GM21717 (cell line): ENCODE results near the gene POLR3K.
"Not testable (repeated sequence)": the region's sequence is repeated elsewhere in the genome, so short reads cannot be mapped to it uniquely, and the experiment has no call there.

ENCODE experiments used
- ATAC-seq: cut with Tn5 transposase; IDR thresholded peaks from one replicate; pipeline ENCODE4 v1.9.1; 2021; ENCODE audit warnings: mild to moderate bottlenecking, moderate library complexity; ENCODE audit not compliant: unreplicated experiment

Gene POLR3K

DNA sequence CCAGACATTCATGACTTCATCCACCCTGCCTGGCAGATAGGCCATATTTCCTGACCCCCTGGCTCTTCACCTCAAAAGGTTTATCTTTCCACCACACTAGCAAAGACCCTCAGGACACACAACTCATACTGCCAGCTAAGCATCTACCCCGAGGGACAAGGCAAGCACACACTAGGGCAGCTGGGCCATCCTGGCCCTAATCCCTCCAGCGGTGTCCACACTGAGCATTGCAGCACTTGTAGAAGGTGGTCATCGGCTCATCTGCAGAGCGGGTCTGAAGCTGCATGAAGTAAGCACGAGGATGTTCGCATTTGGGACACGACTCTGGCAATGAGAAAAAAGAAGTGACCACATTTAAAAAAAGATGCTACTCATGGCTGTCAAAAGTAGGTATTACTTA is 6.2 kb downstream of the POLR3K start:
- ATAC-seq, result no peak

DNA sequence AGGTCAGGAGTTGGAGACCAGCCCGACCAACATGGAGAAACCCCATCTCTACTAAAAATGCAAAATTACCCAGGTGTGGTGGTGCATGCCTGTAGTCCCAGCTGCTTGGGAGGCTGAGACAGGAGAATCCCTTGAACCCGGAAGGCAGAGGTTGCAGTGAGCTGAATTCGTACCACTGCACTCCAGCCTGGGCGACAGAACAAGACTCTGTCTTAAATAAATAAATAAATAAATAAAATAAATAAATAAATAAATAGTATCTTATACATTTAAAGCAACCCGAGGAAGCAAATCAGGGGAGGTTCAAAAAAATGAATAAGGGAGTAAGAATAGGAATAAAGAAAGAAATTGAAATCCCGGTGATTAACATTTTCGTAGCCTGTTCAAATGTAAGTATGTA is 6.9 kb downstream of the POLR3K start:
- ATAC-seq, result not testable (repeated sequence)

DNA sequence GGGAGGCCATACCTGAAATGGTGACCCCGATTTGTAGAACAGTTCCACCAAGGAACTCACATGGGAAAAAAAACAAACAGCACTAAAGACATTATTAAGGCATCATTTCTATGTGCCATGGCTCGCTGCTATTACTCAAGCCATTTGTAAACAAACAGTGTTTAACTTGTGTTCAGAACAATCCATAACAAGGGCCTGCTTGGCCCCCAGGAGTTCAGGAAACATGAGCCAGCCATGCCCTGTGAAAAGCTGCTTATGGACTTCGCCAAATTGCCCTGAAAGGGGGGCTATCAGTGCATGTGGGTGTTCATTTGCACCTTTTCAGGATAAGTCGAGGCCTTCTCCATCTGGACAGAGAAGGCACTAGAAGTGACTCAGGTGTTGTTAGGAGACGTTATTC is 8.0 kb downstream of the POLR3K start:
- no peak for ATAC-seq

DNA sequence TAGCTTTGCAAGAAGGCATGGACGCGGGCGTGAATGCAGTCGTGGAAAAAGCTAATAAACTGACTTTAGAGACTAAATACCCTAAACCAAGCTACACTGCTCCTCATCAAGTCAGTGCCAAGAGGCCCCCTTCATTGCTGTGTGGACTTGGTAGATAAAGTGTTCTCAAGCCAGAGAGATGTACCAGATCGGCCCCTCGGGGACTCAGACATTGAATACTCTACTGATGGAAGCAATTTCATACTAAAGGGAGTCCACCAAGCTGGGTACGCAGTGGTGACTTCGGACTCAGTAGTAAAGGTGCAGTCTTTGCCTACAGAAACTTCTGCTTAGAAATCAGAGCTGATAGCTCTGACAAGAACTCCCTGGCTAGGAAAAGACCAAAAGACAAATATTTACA is 8.8 kb downstream of the POLR3K start:
- ATAC-seq, result no peak

DNA sequence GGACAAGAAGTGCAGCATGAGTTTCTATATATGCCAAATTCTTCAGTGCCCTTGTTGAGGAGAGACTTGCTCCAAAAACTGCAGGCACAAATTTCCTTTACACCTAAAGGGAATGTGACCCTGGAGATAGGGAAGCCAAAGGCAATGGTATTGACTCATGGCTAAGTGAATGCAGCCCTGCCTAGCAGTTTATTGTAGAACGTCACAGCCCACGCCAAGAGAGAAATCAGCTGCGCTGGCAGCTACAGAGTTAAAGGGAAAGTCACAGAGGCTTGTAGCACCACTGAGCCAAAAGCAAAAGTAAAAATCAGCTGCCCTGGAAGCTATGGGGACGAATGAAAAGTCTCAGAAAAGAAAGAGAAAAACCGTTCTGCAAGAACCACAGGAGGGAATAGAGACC is 10.1 kb downstream of the POLR3K start:
- ATAC-seq, result no peak

DNA sequence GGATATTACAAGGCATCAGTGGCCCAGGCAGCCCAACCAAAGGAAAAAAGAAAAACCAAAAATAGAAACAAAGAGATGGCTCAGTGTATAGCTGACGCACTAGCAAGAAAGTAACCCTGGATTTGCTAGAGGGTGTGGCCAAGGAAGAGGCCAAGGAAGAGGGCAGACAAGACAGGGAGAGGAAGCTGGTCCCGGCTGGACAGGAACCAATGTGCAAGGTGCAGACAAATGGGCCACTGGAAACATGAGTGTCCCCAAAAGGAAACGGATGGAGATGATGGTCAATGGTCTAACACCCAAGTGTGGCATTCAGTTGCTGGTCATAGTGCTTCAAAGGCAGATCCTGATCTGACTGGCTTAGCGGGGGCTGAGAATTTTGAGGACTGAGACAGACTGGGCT is 10.7 kb downstream of the POLR3K start:
- no peak for ATAC-seq

DNA sequence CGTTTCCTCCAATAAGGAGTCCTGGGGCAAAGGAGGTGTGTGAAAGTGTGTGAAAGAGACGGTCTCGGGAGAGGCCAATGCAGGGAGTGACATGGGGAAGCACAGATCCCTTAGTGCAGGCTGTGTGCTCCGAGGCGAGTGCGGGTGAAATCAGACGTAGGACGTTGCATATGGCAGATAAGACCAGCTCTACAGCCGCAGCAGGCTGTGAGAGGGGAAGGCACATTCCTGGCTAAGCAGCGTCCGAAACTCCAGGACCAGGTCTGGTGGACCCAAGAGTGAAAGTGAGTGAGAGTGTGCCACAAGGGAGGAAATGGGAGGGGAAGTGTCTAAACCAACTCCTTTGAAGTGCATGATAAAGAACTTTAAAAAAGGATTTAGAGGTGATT is 11.3 kb downstream of the POLR3K start:
- no peak for ATAC-seq

DNA sequence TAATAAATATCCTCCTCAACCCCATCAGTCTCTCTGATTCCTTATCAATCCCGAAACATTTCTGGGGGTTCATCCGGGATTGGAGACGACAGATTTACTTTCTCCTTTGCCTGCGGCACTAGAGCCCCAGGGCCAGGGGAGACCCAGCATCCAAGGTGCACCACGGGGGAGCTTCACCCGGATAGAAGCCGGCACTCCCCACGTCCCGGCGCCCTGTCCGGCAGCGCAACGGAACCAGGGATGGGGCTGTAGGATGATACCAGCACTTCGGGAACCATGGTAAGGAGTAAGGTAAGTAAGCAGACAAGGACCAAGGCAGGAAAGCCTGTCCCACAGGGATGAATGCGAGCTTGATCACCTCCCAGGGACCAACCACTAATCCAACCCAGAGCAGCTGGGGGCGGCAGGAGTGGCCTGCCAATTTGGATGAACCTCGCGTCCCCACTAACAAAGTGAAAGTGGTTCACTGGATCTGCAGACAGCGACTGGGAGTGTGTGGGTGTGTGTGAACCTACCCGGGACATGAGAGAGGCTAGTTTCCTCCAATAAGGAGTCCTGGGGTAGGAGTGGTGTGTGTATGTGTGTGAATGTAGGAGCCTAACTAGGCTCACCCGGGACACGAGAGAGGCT is 11.9 kb downstream of the POLR3K start:
- no peak for ATAC-seq

DNA sequence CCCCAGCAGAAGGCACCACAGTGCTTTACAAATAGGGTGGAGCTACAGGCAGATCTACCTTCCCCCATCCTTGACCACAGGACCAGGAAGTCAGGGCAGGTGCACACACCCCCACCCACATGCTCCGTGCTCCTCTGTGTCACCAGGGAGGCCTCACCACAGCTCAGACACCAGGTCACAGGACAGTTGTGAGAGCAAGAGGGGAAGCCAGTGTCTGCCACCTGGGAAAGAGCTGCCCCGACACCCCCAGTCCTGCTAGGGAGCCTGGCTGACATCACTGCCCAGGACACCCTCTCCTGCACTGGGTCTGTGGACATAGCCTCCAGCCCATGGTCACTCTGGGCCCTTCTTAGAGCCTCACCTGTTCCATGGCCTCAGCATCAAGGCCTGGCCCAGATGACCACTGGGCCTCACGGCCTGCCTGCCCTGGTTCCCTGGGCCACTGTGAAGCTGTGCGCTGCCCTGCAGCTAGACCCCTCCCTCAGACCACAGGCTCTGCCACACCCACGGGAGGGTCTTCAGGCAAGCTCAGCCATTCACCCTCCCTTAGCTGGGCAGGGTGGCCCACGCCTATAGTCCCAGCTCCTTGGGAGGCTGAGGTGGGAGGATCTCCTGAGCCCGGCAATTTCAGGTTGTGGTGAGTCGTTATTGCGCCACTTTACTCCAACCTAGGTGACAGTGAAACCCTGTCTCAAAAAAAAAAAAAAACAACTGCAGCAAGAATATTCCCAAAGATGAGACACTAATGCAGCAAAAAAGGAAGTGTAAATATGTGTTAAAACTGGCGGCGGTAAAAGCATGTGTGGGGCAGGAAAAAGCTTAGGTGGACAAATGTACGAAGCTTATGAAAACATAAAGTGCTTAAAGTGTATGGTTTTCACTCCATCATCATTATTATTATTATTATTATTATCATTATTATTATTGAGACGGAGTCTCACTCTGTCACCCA is 14.2 kb downstream of the POLR3K start:
- no peak for ATAC-seq

DNA sequence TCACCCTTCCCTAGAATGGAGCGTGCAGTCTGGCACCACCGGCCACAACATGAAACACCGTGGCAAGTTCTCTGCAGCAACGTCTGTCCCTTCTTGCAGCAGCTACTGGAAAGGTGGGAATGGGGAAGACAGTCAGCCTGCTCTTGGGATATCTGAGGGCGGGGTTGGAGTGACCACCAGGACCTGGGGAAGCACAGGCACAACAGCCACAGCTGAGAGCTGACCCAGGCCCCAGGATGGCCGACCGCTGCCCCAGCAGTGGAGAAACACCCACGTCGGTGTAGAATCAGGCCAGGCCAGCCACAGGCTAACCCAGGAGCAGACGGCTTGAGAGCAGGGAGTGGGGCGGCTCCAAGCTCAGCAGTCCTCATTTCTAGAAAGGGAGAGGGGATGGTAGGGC is 15.2 kb downstream of the POLR3K start:
- ATAC-seq, result not testable (repeated sequence)

DNA sequence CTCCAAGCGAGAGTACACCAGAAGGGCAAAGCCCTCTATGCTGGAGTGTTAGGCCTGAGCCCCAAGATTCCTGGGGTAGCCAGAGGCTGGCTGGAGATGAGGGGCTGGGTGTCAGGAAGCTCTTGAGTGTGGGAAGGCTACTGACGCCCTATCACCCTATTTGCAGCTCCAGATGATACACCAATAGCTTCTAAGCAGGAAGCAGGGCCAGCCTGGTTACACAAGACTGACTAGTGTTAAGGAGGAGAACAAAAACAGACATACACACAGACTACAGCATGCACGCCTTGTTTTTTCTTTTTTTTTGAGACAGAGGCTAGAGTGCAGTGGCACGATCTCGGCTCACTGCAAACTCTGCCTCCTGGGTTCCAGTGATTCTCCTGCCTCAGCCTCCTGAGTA is 15.9 kb downstream of the POLR3K start:
- no peak for ATAC-seq

DNA sequence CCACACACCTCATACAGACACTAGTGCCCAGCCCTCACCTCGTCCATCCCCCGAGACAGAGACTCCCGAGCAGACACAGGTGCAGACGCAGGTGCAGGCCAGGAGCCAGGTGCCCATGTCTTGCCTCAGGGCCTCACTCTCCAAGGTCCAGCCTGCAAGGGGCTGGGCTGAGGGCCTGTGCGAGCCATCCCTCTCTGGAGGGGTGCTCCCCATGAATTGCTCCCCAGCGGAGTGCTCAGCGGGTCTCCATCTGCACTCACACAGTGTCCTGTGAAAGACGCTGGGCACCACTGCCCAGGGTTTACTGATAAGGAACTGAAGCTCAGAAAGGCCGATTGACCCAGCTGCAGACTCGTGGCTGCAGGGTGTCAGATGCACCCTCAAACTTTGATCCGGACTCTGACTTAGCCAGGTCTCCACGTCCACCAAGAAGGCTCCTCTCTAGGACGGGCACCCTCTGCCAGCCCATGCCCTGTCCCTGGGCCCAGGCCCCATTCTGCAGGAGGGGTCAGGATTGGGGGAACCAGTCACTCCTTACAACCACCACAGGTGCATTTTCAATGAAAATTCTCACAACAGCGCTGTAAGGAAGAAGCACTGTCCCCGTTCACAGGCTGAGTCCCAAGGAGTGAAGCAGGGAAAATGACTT is 16.9 kb downstream of the POLR3K start:
- ATAC-seq, result no peak

DNA sequence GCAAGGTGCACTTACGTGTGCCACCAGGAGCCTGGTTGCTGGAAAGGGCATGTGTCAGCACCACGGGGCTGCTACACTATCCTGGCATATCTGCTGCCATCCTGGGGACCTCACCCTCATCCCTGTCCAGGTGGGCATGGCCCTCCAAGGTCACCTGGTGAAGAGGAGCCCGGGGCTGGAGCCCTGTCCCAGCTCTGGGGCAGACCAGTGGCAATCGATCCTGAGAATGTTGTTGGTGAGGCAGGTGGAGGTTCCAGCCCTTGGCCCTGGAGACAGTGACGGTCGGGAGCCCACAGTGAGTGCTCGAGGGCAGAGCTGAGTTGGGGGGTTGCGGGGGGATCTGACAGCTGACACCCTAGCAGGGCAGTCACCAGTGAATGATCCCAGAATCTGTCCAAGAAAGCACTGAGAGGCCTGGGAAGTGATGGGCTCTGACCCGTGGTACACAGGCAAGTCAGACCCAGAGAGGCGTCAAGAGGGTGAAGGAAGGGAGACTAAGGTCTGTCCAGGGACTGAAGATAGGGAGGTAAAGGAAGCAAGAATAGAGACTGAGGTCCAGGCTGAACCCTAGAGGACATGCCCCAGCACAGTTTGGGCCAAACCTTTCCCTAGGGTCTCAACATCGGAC is 17.6 kb downstream of the POLR3K start:
- no peak for ATAC-seq

DNA sequence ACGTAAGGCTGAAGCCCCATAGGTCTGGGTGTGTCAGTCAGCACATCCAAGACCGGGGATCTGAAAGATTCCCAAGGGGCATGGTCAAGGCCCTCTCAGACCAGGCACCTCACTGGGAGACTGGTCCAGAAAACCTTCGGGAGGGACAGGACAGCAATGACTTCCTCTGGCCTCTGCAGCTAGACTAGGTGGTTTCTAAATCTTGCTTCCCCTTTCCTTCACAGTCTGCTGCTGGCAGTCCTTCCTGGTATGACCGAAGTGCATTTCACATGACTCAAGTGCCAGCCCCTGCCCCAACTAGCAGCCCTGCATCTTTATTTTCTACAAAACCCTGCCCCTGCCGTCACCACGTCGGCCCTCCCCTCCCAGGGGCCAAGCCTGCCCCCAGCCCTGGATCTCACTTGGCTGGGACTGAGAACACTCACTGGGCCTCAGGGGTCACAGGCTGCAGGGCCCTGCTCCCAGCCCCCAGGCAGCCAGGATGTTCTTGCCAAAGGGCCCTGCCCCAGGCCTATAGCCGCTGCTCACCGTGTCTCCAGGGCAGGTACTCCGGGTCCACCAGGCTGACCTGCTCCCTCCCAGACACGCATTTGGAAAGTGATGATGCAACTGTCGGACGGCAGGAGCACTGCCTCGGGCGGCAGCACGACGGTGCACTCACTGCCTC is 18.3 kb downstream of the POLR3K start:
- no peak for ATAC-seq

DNA sequence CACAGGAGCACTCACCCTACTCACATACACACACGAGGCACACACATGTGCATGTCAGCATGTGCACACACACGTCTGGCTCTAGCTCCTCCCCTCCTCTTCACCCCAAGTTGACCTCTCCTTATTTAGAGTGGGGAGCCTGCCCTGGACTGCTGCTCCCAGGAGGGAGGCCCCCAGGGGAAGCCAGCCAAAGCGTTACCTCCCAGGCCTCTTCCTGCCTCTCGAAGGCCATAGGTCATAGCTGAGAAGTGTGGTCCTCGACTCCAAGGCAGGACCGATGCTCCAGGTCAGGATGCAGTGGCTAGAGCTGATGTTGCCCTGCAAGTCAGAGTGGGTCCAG is 18.8 kb downstream of the POLR3K start:
- no peak for ATAC-seq

DNA sequence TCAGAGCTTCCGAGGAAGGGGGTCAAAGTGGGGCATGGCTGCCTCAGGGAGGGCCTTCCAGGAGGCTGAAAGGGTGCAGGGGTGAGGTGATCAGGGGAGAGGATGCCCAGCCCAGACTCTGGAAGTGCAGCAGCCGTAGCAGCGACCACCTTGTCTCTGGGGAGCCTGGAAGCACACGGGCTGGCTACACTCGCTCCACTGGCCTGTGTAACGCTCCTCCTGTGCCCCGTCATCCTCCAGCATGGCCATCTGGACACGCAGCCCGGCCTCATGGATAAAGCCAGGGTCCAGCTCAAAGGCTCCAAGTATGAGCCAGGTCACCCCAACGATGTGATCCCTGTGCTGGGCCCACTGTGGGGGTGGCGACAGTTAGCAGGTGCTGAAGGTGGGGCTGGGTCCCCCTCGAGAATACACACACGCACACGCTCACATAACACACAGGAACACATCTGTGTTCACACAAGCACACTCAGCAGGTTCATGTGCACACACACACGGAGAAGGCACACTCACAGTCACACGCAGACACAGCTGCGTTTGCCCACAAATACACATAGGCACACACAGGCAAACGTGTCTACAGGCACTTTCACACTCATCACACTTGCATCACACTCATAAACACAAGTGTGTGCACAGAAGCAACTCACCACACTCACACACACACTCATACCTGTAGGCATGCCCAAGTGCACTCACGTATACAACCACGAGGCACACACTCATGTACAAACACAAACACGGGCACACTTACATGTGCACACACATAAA is 19.3 kb downstream of the POLR3K start:
- no peak for ATAC-seq

DNA sequence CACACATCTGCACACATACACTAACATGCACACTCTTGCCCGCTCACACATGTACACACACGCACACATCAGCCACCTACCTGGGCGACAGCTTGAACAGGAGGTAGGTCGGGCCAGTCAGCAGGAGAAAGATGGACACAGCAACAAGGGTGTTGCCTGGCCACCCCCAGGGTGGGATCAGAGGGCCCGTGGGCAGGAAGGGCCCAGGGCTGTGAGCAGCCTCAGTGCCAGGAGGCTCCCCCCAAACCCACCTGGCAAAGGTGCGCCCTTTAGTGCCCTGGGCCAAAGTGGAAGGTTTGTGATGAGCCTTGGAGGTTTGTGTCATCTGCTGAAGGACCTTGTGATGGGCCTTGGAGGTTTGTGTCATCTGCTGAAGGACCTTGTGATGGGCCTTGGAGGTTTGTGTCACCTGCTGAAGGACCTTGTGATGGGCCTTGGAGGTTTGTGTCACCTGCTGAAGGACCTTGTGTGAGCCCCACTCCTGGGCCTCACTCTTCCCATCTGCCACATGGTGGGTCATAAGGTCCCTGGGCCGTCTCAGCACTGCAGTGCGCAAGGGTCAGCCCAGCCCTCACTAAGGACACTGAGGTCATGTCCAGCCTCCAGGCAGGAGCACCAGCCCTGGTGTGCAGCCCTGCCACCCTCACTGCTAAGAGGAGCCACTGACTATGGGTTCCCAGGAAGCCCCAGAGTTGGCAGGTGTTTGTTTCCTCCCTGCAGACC is 20.1 kb downstream of the POLR3K start:
- not testable (repeated sequence) for ATAC-seq

DNA sequence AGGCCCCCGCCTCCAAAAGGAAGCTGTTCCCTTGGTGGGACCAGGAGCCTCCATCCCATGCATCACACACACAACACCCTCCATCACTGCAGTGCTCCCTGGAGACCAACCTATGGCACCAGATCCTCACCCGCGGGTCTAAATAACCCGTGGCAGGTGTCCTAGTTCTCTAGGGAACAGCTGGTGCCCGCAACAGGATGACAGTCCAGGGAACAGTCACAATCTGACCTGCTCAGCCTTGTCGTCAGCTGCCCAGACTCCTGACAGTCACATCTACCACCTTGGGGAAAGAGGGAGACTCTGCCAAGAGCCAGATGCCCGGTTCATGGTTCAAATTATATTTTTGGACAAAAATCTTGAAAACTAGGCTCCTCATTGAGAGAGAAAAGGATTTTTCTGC is 22.8 kb downstream of the POLR3K start:
- not testable (repeated sequence) for ATAC-seq

DNA sequence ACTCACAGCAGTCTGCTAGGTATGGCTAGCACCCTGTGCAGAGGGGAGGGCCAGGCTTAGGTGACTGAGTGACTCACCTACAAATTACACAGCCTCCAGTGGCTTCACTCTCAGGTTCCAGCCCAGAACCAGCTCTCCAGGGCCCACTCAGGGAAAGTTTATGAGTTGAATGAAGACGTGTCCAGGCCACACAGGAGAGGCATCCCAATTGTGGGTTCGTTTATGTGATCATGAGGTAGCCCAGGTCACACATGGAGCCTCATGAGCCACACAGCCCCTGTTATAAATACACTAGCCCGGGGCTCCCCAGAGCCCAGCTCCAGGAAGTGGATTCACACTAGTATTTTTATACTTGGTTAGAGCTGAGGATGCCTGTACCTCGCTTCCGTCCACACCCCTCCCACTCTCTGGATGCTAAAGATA is 27.5 kb downstream of the POLR3K start:
- peak; percentile 38 for ATAC-seq

DNA sequence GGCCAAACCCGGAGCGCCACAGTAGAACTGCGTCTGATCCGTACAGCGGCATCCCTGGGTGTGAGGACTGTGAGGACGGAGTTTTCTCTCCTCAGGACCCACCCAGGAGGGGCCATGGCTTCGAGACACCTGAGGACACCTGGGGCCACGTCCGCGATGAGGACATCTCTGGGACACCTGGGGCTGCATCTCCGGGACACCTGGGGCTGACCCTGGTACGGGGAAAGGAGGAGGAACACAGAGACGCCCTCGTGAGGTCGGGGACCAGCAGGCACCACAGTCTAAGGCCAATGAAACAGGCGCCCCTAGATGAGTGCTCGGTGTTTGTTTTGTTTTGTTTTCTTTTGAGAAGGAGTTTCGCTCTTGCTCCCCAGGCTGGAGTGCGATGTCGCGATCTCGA is 29.3 kb downstream of the POLR3K start:
- not testable (repeated sequence) for ATAC-seq
